Osteoblast (primary cell): Measurements from ENCODE around the gene F11. TPM values are rescaled to one million over a fixed set of nuclear protein-coding genes. Genes with fewer than 3 reads are reported as not detected.
"Not testable (repeated sequence)": the region's sequence is repeated elsewhere in the genome, so short reads cannot be mapped to it uniquely, and the experiment has no call there.

ENCODE experiments used
- DNase-seq: peaks from one replicate; pipeline ENCODE4 v3.0.0; 2011; ENCODE audit warnings: low spot score, mixed read lengths; ENCODE audit not compliant: insufficient read length; ENCODE audit errors: missing footprints
- H2AFZ ChIP-seq: 2 replicates; pipeline ENCODE4 v1.6.0; 2011; ENCODE audit warnings: mild to moderate bottlenecking, low read length
- H3K27ac ChIP-seq: 2 replicates; pipeline ENCODE4 v1.5.1; 2011; ENCODE audit warnings: mild to moderate bottlenecking, low read depth, low read length, moderate library complexity
- H3K27me3 ChIP-seq: 2 replicates; pipeline ENCODE4 v1.6.0; 2012; ENCODE audit warnings: mild to moderate bottlenecking, control low read depth, inconsistent platforms, low read length, moderate library complexity; ENCODE audit not compliant: insufficient read depth
- H3K36me3 ChIP-seq: 2 replicates; pipeline ENCODE4 v1.5.1; 2011; ENCODE audit warnings: mild to moderate bottlenecking, low read length, control low read depth, moderate library complexity; ENCODE audit not compliant: insufficient read depth
- H3K4me1 ChIP-seq: 2 replicates; pipeline ENCODE4 v1.5.1; 2011; ENCODE audit warnings: mild to moderate bottlenecking, low read length, control low read depth, moderate library complexity; ENCODE audit not compliant: insufficient read depth
- H3K4me2 ChIP-seq: 2 replicates; pipeline ENCODE4 v1.6.0; 2011; ENCODE audit warnings: mild to moderate bottlenecking, low read length; ENCODE audit not compliant: insufficient read depth
- H3K4me3 ChIP-seq: fragments of 200-600 bp; sonication (generic); 3 replicates; pipeline ENCODE4 v1.5.1; 2012; ENCODE audit warnings: mild to moderate bottlenecking, low read length, inconsistent platforms; ENCODE audit not compliant: insufficient read depth
- H3K79me2 ChIP-seq: 2 replicates; pipeline ENCODE4 v1.6.0; 2012; ENCODE audit warnings: mild to moderate bottlenecking, low read length, control low read depth, inconsistent platforms; ENCODE audit not compliant: insufficient read depth
- H3K9me3 ChIP-seq: 2 replicates; pipeline ENCODE4 v1.5.1; 2011; ENCODE audit warnings: low read depth, low read length, control low read depth
- H4K20me1 ChIP-seq: 2 replicates; pipeline ENCODE4 v1.6.0; 2012; ENCODE audit warnings: mild to moderate bottlenecking, low read length, control low read depth; ENCODE audit not compliant: insufficient read depth
- CTCF ChIP-seq: IDR thresholded peaks from 2 replicates; pipeline ENCODE4 v1.5.1; 2011; ENCODE audit warnings: mild to moderate bottlenecking, low read depth, low read length, moderate library complexity; ENCODE audit errors: extremely low read depth
- total RNA-seq: library from RNA; depleted of rRNA; stranded (reverse); fragments of >200 nt; gene quantifications from 2 replicates; pipeline ENCODE4 v1.2.3, GENCODE V29; 2012

The F11 gene
- total RNA-seq, 1 donor, result not detected

GRCh38 chr4:186260504-186261448 is 5.2 kb upstream of the F11 start:
- no peak for TF ChIP-seq CTCF
- no peaks in the 10 kb centered on the region for H3K27me3 ChIP-seq
- H3K4me3 ChIP-seq, result no peak overlapping the region
- no peaks in the 10 kb centered on the region for H4K20me1 ChIP-seq
- DNase-seq, result no peak
- H3K27ac ChIP-seq, result no peak overlapping the region
- no peak overlapping the region for H2AFZ ChIP-seq
- no peaks in the 10 kb centered on the region for H3K4me1 ChIP-seq
- H3K4me2 ChIP-seq, result no peak overlapping the region
- H3K36me3 ChIP-seq, result no peaks in the 10 kb centered on the region
- no peaks in the 10 kb centered on the region for H3K79me2 ChIP-seq
- no peaks in the 10 kb centered on the region for H3K9me3 ChIP-seq

GRCh38 chr4:186264660-186265059 is 1.3 kb upstream of the F11 start:
- Histone ChIP-seq H3K36me3 (no peaks in the 10 kb centered on the region), H3K4me3 (no peak overlapping the region), H3K27me3 (peaks cover 5% of the 10 kb centered on the region), H3K79me2 (no peaks in the 10 kb centered on the region), H3K9me3 (no peaks in the 10 kb centered on the region), H3K4me2 (no peak overlapping the region), H2AFZ (no peak overlapping the region), H3K27ac (no peak overlapping the region), H3K4me1 (no peaks in the 10 kb centered on the region), H4K20me1 (no peaks in the 10 kb centered on the region)
- TF ChIP-seq CTCF, result no peak
- DNase-seq, result no peak

- not testable (repeated sequence) for H3K4me3 ChIP-seq, DNase-seq, H3K36me3 ChIP-seq, H4K20me1 ChIP-seq, H3K79me2 ChIP-seq, H3K27me3 ChIP-seq, H3K9me3 ChIP-seq, H3K4me1 ChIP-seq, H3K27ac ChIP-seq, H3K4me2 ChIP-seq, H2AFZ ChIP-seq
These were observed 739 bp upstream of the F11 start for GRCh38 chr4:186265250-186265649.

- H3K27ac ChIP-seq, result no peak overlapping the region
- TF ChIP-seq CTCF, result no peak
- H3K27me3 ChIP-seq, result peaks cover 5% of the 10 kb centered on the region
- no peaks in the 10 kb centered on the region for H4K20me1 ChIP-seq
- no peaks in the 10 kb centered on the region for H3K36me3 ChIP-seq
- no peaks in the 10 kb centered on the region for H3K79me2 ChIP-seq
- no peak overlapping the region for H3K4me2 ChIP-seq
- no peak for DNase-seq
- no peaks in the 10 kb centered on the region for H3K4me1 ChIP-seq
- H3K9me3 ChIP-seq, result no peaks in the 10 kb centered on the region
- no peak overlapping the region for H3K4me3 ChIP-seq
- H2AFZ ChIP-seq, result no peak overlapping the region
These were observed 904 bp downstream of the F11 start for GRCh38 chr4:186266729-186267456.
